Ishikawa (cell line): ENCODE results near the gene PCDHB13.

Experiments
- CREB1 ChIP-seq: IDR thresholded peaks from 2 replicates; pipeline ENCODE4 v1.6.1; 2012; ENCODE audit warnings: low read depth
- EGR1 ChIP-seq: IDR thresholded peaks from 2 replicates; pipeline ENCODE4 v1.6.1; 2012
- EP300 ChIP-seq: IDR thresholded peaks from 2 replicates; pipeline ENCODE4 v1.6.1; 2012; ENCODE audit warnings: borderline replicate concordance
- NFIC ChIP-seq: IDR thresholded peaks from 2 replicates; pipeline ENCODE4 v1.6.1; 2012
- RAD21 ChIP-seq: IDR thresholded peaks from 2 replicates; pipeline ENCODE4 v1.6.1; 2012; ENCODE audit warnings: low read depth
- TAF1 ChIP-seq: IDR thresholded peaks from 2 replicates; pipeline ENCODE4 v1.6.1; 2012; ENCODE audit warnings: low read depth, mild to moderate bottlenecking
- TCF12 ChIP-seq: IDR thresholded peaks from 2 replicates; pipeline ENCODE4 v1.6.1; 2012; ENCODE audit warnings: low read depth
- YY1 ChIP-seq: IDR thresholded peaks from 2 replicates; pipeline ENCODE4 v1.6.1; 2012; ENCODE audit warnings: low read depth
- ZBTB7A ChIP-seq: IDR thresholded peaks from 2 replicates; pipeline ENCODE4 v1.6.1; 2012; ENCODE audit warnings: low read depth
- TF ChIP-seq, protein P1 (sequence below): IDR thresholded peaks from 2 replicates; pipeline ENCODE4 v1.6.1; 2012
- TF ChIP-seq, protein P2 (sequence below): IDR thresholded peaks from 2 replicates; pipeline ENCODE4 v1.6.1; 2012

DNA sequence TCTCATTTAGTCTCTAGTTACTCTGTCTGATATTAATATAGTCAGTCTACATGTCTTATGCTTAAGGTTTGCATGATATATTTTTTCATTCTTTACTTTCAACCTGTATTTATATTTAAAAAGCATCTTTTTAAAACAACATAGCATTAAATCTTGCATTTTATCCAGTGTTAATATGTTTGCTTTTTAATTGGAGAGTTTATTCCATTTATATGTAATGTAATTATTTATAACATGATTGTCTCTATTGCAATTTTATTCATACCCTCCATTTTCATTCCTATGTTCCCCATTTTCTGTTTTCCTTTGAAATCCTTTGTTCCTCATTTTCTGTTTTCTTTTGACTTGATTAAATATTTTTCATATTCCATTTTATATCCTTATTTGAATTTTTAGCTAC is 44.7 kb downstream of the PCDHB13 start:
- TF ChIP-seq, protein P1, sequence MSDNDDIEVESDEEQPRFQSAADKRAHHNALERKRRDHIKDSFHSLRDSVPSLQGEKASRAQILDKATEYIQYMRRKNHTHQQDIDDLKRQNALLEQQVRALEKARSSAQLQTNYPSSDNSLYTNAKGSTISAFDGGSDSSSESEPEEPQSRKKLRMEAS: no peak
- TF ChIP-seq TAF1 (no peak), TCF12 (no peak), NFIC (no peak), EP300 (no peak), YY1 (no peak), RAD21 (no peak), ZBTB7A (no peak), EGR1 (no peak), CREB1 (no peak)
- TF ChIP-seq, protein P2, sequence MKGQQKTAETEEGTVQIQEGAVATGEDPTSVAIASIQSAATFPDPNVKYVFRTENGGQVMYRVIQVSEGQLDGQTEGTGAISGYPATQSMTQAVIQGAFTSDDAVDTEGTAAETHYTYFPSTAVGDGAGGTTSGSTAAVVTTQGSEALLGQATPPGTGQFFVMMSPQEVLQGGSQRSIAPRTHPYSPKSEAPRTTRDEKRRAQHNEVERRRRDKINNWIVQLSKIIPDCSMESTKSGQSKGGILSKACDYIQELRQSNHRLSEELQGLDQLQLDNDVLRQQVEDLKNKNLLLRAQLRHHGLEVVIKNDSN: no peak
